HEK293 (cell line): ENCODE results near the gene ZNF524.

Experiments
- CTCF ChIA-PET: fragments of 350-600 bp; formaldehyde crosslinking; extraction: SDS; loops from one replicate; lab custom pipeline; 2021; ENCODE audit warnings: antibody characterized with exemption; lab: Yijun Ruan, JAX
- POLR2A ChIA-PET: fragments of 300-600 bp; formaldehyde crosslinking; extraction: SDS; loops from one replicate; lab custom pipeline; 2020; ENCODE audit warnings: antibody characterized with exemption, inconsistent platforms; lab: Yijun Ruan, JAX
- H3K27ac ChIP-seq: fragments of 200-500 bp; sonication (Bioruptor generic); 2 replicates; pipeline ENCODE4 v1.5.1; 2014; ENCODE audit warnings: low read depth, low read length, control low read depth, inconsistent platforms; ENCODE audit errors: extremely low read depth
- H3K36me3 ChIP-seq, 2 experiments: fragments of 200-500 bp in 1 of 2; sonication (Bioruptor generic) in 1 of 2; 1 replicate in 1 of 2; 2 replicates in 1 of 2; pipeline ENCODE4 v1.5.1; 2014 to 2017; ENCODE audit warnings: inconsistent platforms in 2 of 2, low read length in 2 of 2; ENCODE audit not compliant: control insufficient read depth in 2 of 2, insufficient read depth in 1 of 2
- H3K4me1 ChIP-seq: fragments of 200-500 bp; sonication (Bioruptor generic); 2 replicates; pipeline ENCODE4 v1.5.1; 2014; ENCODE audit warnings: mild to moderate bottlenecking, low read length, inconsistent platforms; ENCODE audit not compliant: control insufficient read depth, insufficient read depth
- H3K4me3 ChIP-seq: 2 replicates; pipeline ENCODE4 v1.5.1; 2011; ENCODE audit warnings: low read depth, mild to moderate bottlenecking, control low read depth, low read length, moderate library complexity
- H3K9me3 ChIP-seq: fragments of 200-500 bp; sonication (Bioruptor generic); 2 replicates; pipeline ENCODE4 v1.5.1; 2014; ENCODE audit warnings: low read depth, low read length, inconsistent platforms; ENCODE audit not compliant: control insufficient read depth, insufficient read depth
- BCL11A ChIP-seq: fragments of 450-650 bp; formaldehyde crosslinking; IDR thresholded peaks from 2 replicates; pipeline ENCODE4 v1.5.1; 2016; ENCODE audit warnings: low read depth, missing biosample characterization, missing genetic modification characterization
- GFI1B ChIP-seq: fragments of 450-650 bp; formaldehyde crosslinking; IDR thresholded peaks from 2 replicates; pipeline ENCODE4 v1.5.1; 2016; ENCODE audit warnings: missing biosample characterization, missing genetic modification characterization
- KLF9 ChIP-seq: fragments of 450-650 bp; formaldehyde crosslinking; IDR thresholded peaks from 2 replicates; pipeline ENCODE4 v1.5.1; 2016; ENCODE audit warnings: missing biosample characterization, missing genetic modification characterization, low read depth
- MYNN ChIP-seq: fragments of 450-650 bp; formaldehyde crosslinking; IDR thresholded peaks from 2 replicates; pipeline ENCODE4 v1.5.1; 2016; ENCODE audit warnings: missing biosample characterization, missing genetic modification characterization, borderline replicate concordance
- MZF1 ChIP-seq: fragments of 450-650 bp; formaldehyde crosslinking; IDR thresholded peaks from 2 replicates; pipeline ENCODE4 v1.5.1; 2017; ENCODE audit warnings: missing biosample characterization, missing genetic modification characterization, borderline replicate concordance
- ZBTB17 ChIP-seq: fragments of 450-650 bp; formaldehyde crosslinking; IDR thresholded peaks from 2 replicates; pipeline ENCODE4 v1.5.1; 2016; ENCODE audit warnings: missing biosample characterization, missing genetic modification characterization
- ZBTB20 ChIP-seq: fragments of 450-650 bp; formaldehyde crosslinking; IDR thresholded peaks from 2 replicates; pipeline ENCODE4 v1.5.1; 2016; ENCODE audit warnings: missing biosample characterization, missing genetic modification characterization
- ZBTB48 ChIP-seq: fragments of 450-650 bp; formaldehyde crosslinking; IDR thresholded peaks from 2 replicates; pipeline ENCODE4 v1.5.1; 2016; ENCODE audit warnings: missing biosample characterization, missing genetic modification characterization
- ZEB2 ChIP-seq: fragments of 450-650 bp; formaldehyde crosslinking; IDR thresholded peaks from 2 replicates; pipeline ENCODE4 v1.5.1; 2016; ENCODE audit warnings: missing biosample characterization, missing genetic modification characterization
- ZFHX2 ChIP-seq: fragments of 450-650 bp; formaldehyde crosslinking; conservative IDR thresholded peaks from 2 replicates; pipeline ENCODE4 v1.5.1; 2016; ENCODE audit warnings: missing biosample characterization, missing genetic modification characterization
- ZNF138 ChIP-seq: fragments of 450-650 bp; formaldehyde crosslinking; IDR thresholded peaks from 2 replicates; pipeline ENCODE4 v1.5.1; 2016; ENCODE audit warnings: missing biosample characterization, missing genetic modification characterization, borderline replicate concordance
- ZNF26 ChIP-seq: fragments of 450-650 bp; formaldehyde crosslinking; IDR thresholded peaks from 2 replicates; pipeline ENCODE4 v1.5.1; 2016; ENCODE audit warnings: missing biosample characterization, missing genetic modification characterization
- ZNF324 ChIP-seq: fragments of 450-650 bp; formaldehyde crosslinking; IDR thresholded peaks from 2 replicates; pipeline ENCODE4 v1.5.1; 2016; ENCODE audit warnings: missing biosample characterization, missing genetic modification characterization
- ZNF341 ChIP-seq: fragments of 450-650 bp; formaldehyde crosslinking; IDR thresholded peaks from 2 replicates; pipeline ENCODE4; 2016; ENCODE audit warnings: low read depth, missing biosample characterization, missing genetic modification characterization
- ZNF366 ChIP-seq: fragments of 450-650 bp; formaldehyde crosslinking; conservative IDR thresholded peaks from 2 replicates; pipeline ENCODE4 v1.5.1; 2016; ENCODE audit warnings: missing biosample characterization, missing genetic modification characterization
- ZNF404 ChIP-seq: fragments of 450-650 bp; formaldehyde crosslinking; IDR thresholded peaks from 2 replicates; pipeline ENCODE4 v1.5.1; 2017; ENCODE audit warnings: missing biosample characterization, missing genetic modification characterization
- ZNF548 ChIP-seq: fragments of 450-650 bp; formaldehyde crosslinking; IDR thresholded peaks from 2 replicates; pipeline ENCODE4 v1.5.1; 2016; ENCODE audit warnings: missing biosample characterization, missing genetic modification characterization
- ZNF555 ChIP-seq: fragments of 450-650 bp; formaldehyde crosslinking; conservative IDR thresholded peaks from 2 replicates; pipeline ENCODE4 v1.5.1; 2017; ENCODE audit warnings: missing biosample characterization, mild to moderate bottlenecking, missing genetic modification characterization, inconsistent platforms
- ZNF623 ChIP-seq: fragments of 450-650 bp; formaldehyde crosslinking; IDR thresholded peaks from 2 replicates; pipeline ENCODE4 v1.5.1; 2016; ENCODE audit warnings: missing biosample characterization, missing genetic modification characterization
- ZNF624 ChIP-seq: fragments of 450-650 bp; formaldehyde crosslinking; IDR thresholded peaks from 2 replicates; pipeline ENCODE4 v1.5.1; 2017; ENCODE audit warnings: missing biosample characterization, missing genetic modification characterization
- ZNF768 ChIP-seq: fragments of 450-650 bp; formaldehyde crosslinking; IDR thresholded peaks from 2 replicates; pipeline ENCODE4 v1.5.1; 2018; ENCODE audit warnings: missing biosample characterization, mild to moderate bottlenecking, missing genetic modification characterization
- TF ChIP-seq, protein P1 (sequence below): fragments of 450-650 bp; formaldehyde crosslinking; IDR thresholded peaks from 2 replicates; pipeline ENCODE4 v1.5.1; 2016; ENCODE audit warnings: missing biosample characterization, missing genetic modification characterization
- TF ChIP-seq, protein P2 (sequence below): fragments of 450-650 bp; formaldehyde crosslinking; IDR thresholded peaks from 2 replicates; pipeline ENCODE4 v1.5.1; 2016; ENCODE audit warnings: missing biosample characterization, missing genetic modification characterization

The ZNF524 gene

DNA sequence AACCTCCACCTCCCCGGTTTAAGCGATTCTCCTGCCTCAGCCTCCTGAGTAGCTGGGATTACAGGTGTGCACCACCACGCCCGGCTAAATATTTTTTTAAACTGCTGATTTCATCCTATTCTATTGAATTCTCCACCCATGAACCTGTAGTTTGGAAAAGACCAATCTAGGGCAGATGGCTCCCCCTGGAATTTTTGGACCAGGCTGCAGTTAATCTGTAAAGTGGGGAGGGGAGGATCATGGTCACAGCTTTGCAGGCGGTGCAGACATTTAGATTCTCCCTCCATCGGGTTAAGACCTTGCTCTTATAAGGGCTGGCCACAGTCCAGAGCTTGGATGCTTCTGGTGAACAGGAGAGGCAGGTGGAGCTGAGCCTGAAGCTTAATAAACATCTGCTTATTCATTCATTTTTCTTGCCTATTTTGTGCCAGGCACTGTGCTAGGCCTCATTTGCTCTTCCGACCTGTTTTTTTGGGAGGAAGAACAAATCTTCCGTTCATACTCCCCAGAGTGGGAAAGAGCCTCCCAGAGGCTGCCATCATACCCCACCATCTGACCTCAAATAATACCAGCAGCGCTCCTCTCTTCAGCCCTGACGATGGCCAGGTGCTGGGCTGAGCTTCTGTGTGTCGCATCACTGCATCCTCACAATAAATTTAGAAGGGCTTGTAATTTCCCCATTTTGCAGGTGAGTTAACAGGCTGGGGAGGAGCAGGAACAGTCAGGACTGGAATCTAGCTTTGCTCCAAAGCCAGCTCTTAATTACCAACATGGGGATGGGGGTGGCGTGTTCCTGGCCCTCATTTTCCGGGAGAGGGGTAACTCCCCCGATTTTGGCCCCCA lies 47.0 kb downstream of the ZNF524 start:
- Histone ChIP-seq H3K27ac (peak overlapping the region; percentile 93), H3K36me3 (peaks cover 12 to 40% of the 10 kb centered on the region in 2 experiments; a peak in 2 of 3 replicates), H3K9me3 (no peaks in the 10 kb centered on the region), H3K4me1 (peaks cover 21% of the 10 kb centered on the region), H3K4me3 (peak overlapping the region; percentile 96)
- POLR2A ChIA-PET, result interaction anchor here (0.5 to 3.3 kb wide), 14 partner anchors 7 to 485 kb away, joined by 3 to 16 read pairs (median 6); partner anchors contain the start of genes FIZ1, PPP6R1, U2AF2 and UBE2S
- CTCF ChIA-PET, result interaction anchor here (0.5 to 3.0 kb wide), 12 partner anchors 8 to 186 kb away, joined by 3 to 37 read pairs (median 4); partner anchors contain the start of gene ISOC2
- TF ChIP-seq ZNF768 (tag by site-specific recombination) (no peak), ZNF404 (tag by site-specific recombination) (no peak), BCL11A (tag by site-specific recombination) (no peak), ZNF555 (tag by site-specific recombination) (no peak), KLF9 (tag by site-specific recombination) (no peak), GFI1B (tag by site-specific recombination) (no peak), ZNF366 (tag by site-specific recombination) (0 out of 2 replicates have a peak, but pooled peaks have one; percentile 20), ZBTB20 (tag by site-specific recombination) (no peak), ZNF548 (no peak), ZNF623 (tag by site-specific recombination) (no peak), ZNF138 (no peak), MYNN (tag by site-specific recombination) (no peak), ZFHX2 (tag by site-specific recombination) (no peak), ZBTB48 (tag by site-specific recombination) (no peak), ZNF324 (tag by site-specific recombination) (no peak), ZNF26 (no peak), ZBTB17 (tag by site-specific recombination) (peak; percentile 48; the same call in 1 of the 2 replicates), ZNF624 (tag by site-specific recombination) (no peak), MZF1 (tag by site-specific recombination) (no peak), ZNF341 (peak; percentile 84), ZEB2 (no peak)
- TF ChIP-seq, protein P1, sequence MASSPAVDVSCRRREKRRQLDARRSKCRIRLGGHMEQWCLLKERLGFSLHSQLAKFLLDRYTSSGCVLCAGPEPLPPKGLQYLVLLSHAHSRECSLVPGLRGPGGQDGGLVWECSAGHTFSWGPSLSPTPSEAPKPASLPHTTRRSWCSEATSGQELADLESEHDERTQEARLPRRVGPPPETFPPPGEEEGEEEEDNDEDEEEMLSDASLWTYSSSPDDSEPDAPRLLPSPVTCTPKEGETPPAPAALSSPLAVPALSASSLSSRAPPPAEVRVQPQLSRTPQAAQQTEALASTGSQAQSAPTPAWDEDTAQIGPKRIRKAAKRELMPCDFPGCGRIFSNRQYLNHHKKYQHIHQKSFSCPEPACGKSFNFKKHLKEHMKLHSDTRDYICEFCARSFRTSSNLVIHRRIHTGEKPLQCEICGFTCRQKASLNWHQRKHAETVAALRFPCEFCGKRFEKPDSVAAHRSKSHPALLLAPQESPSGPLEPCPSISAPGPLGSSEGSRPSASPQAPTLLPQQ (tag by site-specific recombination), result no peak
- TF ChIP-seq, protein P2, sequence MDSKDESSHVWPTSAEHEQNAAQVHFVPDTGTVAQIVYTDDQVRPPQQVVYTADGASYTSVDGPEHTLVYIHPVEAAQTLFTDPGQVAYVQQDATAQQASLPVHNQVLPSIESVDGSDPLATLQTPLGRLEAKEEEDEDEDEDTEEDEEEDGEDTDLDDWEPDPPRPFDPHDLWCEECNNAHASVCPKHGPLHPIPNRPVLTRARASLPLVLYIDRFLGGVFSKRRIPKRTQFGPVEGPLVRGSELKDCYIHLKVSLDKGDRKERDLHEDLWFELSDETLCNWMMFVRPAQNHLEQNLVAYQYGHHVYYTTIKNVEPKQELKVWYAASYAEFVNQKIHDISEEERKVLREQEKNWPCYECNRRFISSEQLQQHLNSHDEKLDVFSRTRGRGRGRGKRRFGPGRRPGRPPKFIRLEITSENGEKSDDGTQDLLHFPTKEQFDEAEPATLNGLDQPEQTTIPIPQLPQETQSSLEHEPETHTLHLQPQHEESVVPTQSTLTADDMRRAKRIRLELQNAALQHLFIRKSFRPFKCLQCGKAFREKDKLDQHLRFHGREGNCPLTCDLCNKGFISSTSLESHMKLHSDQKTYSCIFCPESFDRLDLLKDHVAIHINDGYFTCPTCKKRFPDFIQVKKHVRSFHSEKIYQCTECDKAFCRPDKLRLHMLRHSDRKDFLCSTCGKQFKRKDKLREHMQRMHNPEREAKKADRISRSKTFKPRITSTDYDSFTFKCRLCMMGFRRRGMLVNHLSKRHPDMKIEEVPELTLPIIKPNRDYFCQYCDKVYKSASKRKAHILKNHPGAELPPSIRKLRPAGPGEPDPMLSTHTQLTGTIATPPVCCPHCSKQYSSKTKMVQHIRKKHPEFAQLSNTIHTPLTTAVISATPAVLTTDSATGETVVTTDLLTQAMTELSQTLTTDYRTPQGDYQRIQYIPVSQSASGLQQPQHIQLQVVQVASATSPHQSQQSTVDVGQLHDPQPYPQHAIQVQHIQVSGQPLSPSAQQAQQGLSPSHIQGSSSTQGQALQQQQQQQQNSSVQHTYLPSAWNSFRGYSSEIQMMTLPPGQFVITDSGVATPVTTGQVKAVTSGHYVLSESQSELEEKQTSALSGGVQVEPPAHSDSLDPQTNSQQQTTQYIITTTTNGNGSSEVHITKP (tag by site-specific recombination), result peak; percentile 81
